HepG2 (cell line): ENCODE measurements around the gene CDC123. TPM values are rescaled to one million over a fixed set of nuclear protein-coding genes. Genes with fewer than 3 reads are reported as not detected.

Experiments used
- CAMTA2 ChIP-seq: sonication (generic); formaldehyde crosslinking; IDR thresholded peaks from 2 replicates; pipeline ENCODE4 v1.4.0; 2020; ENCODE audit warnings: mild to moderate bottlenecking, missing genetic modification reagents, borderline replicate concordance
- ELF3 ChIP-seq: IDR thresholded peaks from 2 replicates; pipeline ENCODE4 v1.6.1; 2016; ENCODE audit warnings: missing genetic modification reagents, missing compliant biosample characterization
- ERF ChIP-seq: IDR thresholded peaks from 2 replicates; pipeline ENCODE4 v1.6.1; 2018; ENCODE audit warnings: missing biosample characterization, missing genetic modification reagents
- GPBP1L1 ChIP-seq: sonication (generic); formaldehyde crosslinking; IDR thresholded peaks from 2 replicates; pipeline ENCODE4 v1.5.0; 2020; ENCODE audit warnings: mild to moderate bottlenecking, missing genetic modification reagents
- HOXA7 ChIP-seq: sonication (generic); formaldehyde crosslinking; IDR thresholded peaks from 2 replicates; pipeline ENCODE4 v1.8.1; 2022; ENCODE audit warnings: mild to moderate bottlenecking, missing genetic modification reagents, moderate library complexity
- ISL2 ChIP-seq: sonication (generic); formaldehyde crosslinking; IDR thresholded peaks from 2 replicates; pipeline ENCODE4 v1.5.0; 2020; ENCODE audit warnings: missing genetic modification reagents
- KAT7 ChIP-seq: IDR thresholded peaks from 2 replicates; pipeline ENCODE4 v1.6.1; 2018; ENCODE audit warnings: borderline replicate concordance, missing compliant biosample characterization
- KLF16 ChIP-seq, 2 experiments: sonication (generic) in 1 of 2; formaldehyde crosslinking in 1 of 2; IDR thresholded peaks; 2 replicates each; pipeline versions ENCODE4 v1.6.1 to v1.8.0; 2016 to 2023; ENCODE audit warnings: missing genetic modification reagents in 2 of 2, missing compliant biosample characterization in 1 of 2
- MYC ChIP-seq: sonication (generic); formaldehyde crosslinking; IDR thresholded peaks from 2 replicates; pipeline ENCODE4 v1.9.0; 2021; ENCODE audit warnings: missing genetic modification reagents, borderline replicate concordance
- NCOA2 ChIP-seq: sonication (generic); formaldehyde crosslinking; IDR thresholded peaks from 2 replicates; pipeline ENCODE4 v1.8.0; 2022; ENCODE audit warnings: inconsistent platforms
- NFATC3 ChIP-seq: sonication (generic); formaldehyde crosslinking; IDR thresholded peaks from 2 replicates; pipeline ENCODE4 v1.5.1; 2020; ENCODE audit warnings: mild to moderate bottlenecking, missing genetic modification reagents
- NPAS2 ChIP-seq: sonication (generic); formaldehyde crosslinking; IDR thresholded peaks from 2 replicates; pipeline ENCODE4 v1.8.0; 2022; ENCODE audit warnings: mild to moderate bottlenecking, missing genetic modification reagents, borderline replicate concordance
- PAF1 ChIP-seq: IDR thresholded peaks from 2 replicates; pipeline ENCODE4 v1.6.1; 2016; ENCODE audit warnings: missing genetic modification reagents, missing compliant biosample characterization
- POLR2A ChIP-seq, 2 experiments: IDR thresholded peaks; 2 replicates each; pipeline ENCODE4 v1.6.1; 2011; ENCODE audit warnings: low read depth in 2 of 2, low read length in 2 of 2, mild to moderate bottlenecking in 1 of 2, moderate library complexity in 1 of 2; ENCODE audit not compliant: insufficient read depth in 1 of 2
- RXRB ChIP-seq: IDR thresholded peaks from 2 replicates; pipeline ENCODE4 v1.6.1; 2016; ENCODE audit warnings: borderline replicate concordance, missing genetic modification reagents, missing compliant biosample characterization
- SOX6 ChIP-seq, 2 experiments: fragments of 450-650 bp in 1 of 2; sonication (generic) in 1 of 2; formaldehyde crosslinking in 1 of 2; IDR thresholded peaks; 2 replicates each; pipeline versions ENCODE4 v1.4.0 to v1.6.1; 2017 to 2020; ENCODE audit warnings: antibody characterized with exemption in 1 of 2, mild to moderate bottlenecking in 1 of 2, missing genetic modification reagents in 1 of 2
- YEATS4 ChIP-seq: sonication (generic); formaldehyde crosslinking; IDR thresholded peaks from 2 replicates; pipeline ENCODE4 v1.4.0; 2020; ENCODE audit warnings: missing genetic modification reagents, borderline replicate concordance
- ZFP36L2 ChIP-seq: sonication (generic); formaldehyde crosslinking; IDR thresholded peaks from 2 replicates; pipeline ENCODE4 v1.4.0; 2020; ENCODE audit warnings: missing genetic modification reagents
- ZNF101 ChIP-seq: sonication (generic); formaldehyde crosslinking; IDR thresholded peaks from 2 replicates; pipeline ENCODE4 v1.4.0; 2020; ENCODE audit warnings: mild to moderate bottlenecking, low read depth, missing genetic modification reagents, borderline replicate concordance
- ZNF232 ChIP-seq: sonication (generic); formaldehyde crosslinking; IDR thresholded peaks from 2 replicates; pipeline ENCODE4 v1.4.0; 2020; ENCODE audit warnings: missing genetic modification reagents, borderline replicate concordance
- ZNF343 ChIP-seq: sonication (generic); formaldehyde crosslinking; IDR thresholded peaks from 2 replicates; pipeline ENCODE4 v1.4.0; 2020; ENCODE audit warnings: mild to moderate bottlenecking, missing genetic modification reagents
- ZNF503 ChIP-seq: sonication (generic); formaldehyde crosslinking; IDR thresholded peaks from 2 replicates; pipeline ENCODE4 v1.4.0; 2020; ENCODE audit warnings: missing genetic modification reagents
- ZNF878 ChIP-seq: sonication (generic); formaldehyde crosslinking; IDR thresholded peaks from 2 replicates; pipeline ENCODE4 v1.8.1; 2023; ENCODE audit warnings: mild to moderate bottlenecking, missing genetic modification reagents, moderate library complexity
- ZSCAN9 ChIP-seq: IDR thresholded peaks from 2 replicates; pipeline ENCODE4 v1.6.1; 2016; ENCODE audit warnings: borderline replicate concordance
- polyA plus RNA-seq, 8 experiments: library from polyadenylated mRNA; depleted of rRNA in 3 of 8; stranded (reverse) in 7 of 8; unstranded in 1 of 8; fragments of >200 nt; fragmentation: Illumina TruSeq in 4 of 8; extraction: Trizol in 4 of 8; gene quantifications; 2 replicates each; pipeline versions ENCODE4 v1.2.1 to v1.2.3, GENCODE V29; 2011 to 2016; ENCODE audit warnings: low read depth in 4 of 8, missing spikeins in 1 of 8, mixed read lengths in 1 of 8; ENCODE audit not compliant: insufficient read depth in 1 of 8
- total RNA-seq, 5 experiments: library from RNA; depleted of rRNA; stranded (reverse); fragments of >200 nt; fragmentation: Illumina TruSeq; extraction: Trizol; gene quantifications; 2 replicates each; pipeline ENCODE4 v1.2.3, GENCODE V29; 2016; ENCODE audit warnings: low read depth in 1 of 5
- TF ChIP-seq, protein P1 (sequence below): sonication (generic); formaldehyde crosslinking; IDR thresholded peaks from 2 replicates; pipeline ENCODE4 v1.5.1; 2020; ENCODE audit warnings: missing genetic modification reagents, mild to moderate bottlenecking, borderline replicate concordance

CDC123 gene
- total and polyA plus RNA-seq, 2 of the 13 experiments (the other 11 are each of a cell fraction or from before 2014, with no cell fraction given): 63.3 to 153 TPM

- no peak for TF ChIP-seq SOX6 (IDR thresholded peaks at IDR 0.05)
- peak; percentile 32; the same call in 1 of the 2 replicates for TF ChIP-seq SOX6 (CRISPR knock-in tag; IDR thresholded peaks at IDR 0.05)
- no peak for TF ChIP-seq ZNF503 (CRISPR knock-in tag)
- no peak for TF ChIP-seq HOXA7 (CRISPR knock-in tag)
- TF ChIP-seq ZNF878 (CRISPR knock-in tag): no peak
- no peak for TF ChIP-seq ZFP36L2 (CRISPR knock-in tag)
- no peak for TF ChIP-seq NPAS2
- no peak for TF ChIP-seq MYC (CRISPR knock-in tag)
- TF ChIP-seq, protein P1, sequence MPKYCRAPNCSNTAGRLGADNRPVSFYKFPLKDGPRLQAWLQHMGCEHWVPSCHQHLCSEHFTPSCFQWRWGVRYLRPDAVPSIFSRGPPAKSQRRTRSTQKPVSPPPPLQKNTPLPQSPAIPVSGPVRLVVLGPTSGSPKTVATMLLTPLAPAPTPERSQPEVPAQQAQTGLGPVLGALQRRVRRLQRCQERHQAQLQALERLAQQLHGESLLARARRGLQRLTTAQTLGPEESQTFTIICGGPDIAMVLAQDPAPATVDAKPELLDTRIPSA (CRISPR knock-in tag): no peak
- TF ChIP-seq ZNF232 (CRISPR knock-in tag): no peak
- no peak for TF ChIP-seq ZNF343
- no peak for TF ChIP-seq KAT7 (CRISPR knock-in tag)
- no peak for TF ChIP-seq POLR2A (IDR thresholded peaks at IDR 0.05; ENCODE audit: insufficient read depth in 1 of 2, low read depth in 2 of 2, low read length in 2 of 2)
- 0 out of 2 replicates have a peak, but pooled peaks have one; percentile 24 for TF ChIP-seq ZSCAN9
- no peak for TF ChIP-seq ERF (CRISPR knock-in tag)
- TF ChIP-seq GPBP1L1 (CRISPR knock-in tag): no peak
- TF ChIP-seq PAF1: no peak
- no peak for TF ChIP-seq ZNF101 (CRISPR knock-in tag)
- TF ChIP-seq ELF3 (CRISPR knock-in tag): peak; percentile 32; the same call in 1 of the 2 replicates
- TF ChIP-seq CAMTA2: no peak
- TF ChIP-seq NCOA2 (CRISPR knock-in tag): peak; percentile 59
- no peak for TF ChIP-seq NFATC3 (CRISPR knock-in tag)
- peak; percentile 42; the same call in 1 of the 2 replicates for TF ChIP-seq ISL2
- TF ChIP-seq RXRB (CRISPR knock-in tag): peak; percentile 56; the same call in 1 of the 2 replicates
- TF ChIP-seq KLF16 (CRISPR knock-in tag; IDR thresholded peaks at IDR 0.05): 0 out of 4 replicates have a peak, but pooled peaks of 1 of the 2 experiments have one; percentile 29
- TF ChIP-seq YEATS4: no peak
Measured at GRCh38 chr10:12235796-12236195, 39.8 kb downstream of the CDC123 start (continued).
